HUES6 (cell line): ENCODE results near the gene IQCN.

ENCODE experiments used
- H3K27ac ChIP-seq: 2 replicates; pipeline ENCODE4 v1.7.0; 2013; ENCODE audit warnings: low read depth, mild to moderate bottlenecking, low read length, inconsistent platforms
- H3K27me3 ChIP-seq: 2 replicates; pipeline ENCODE4 v1.6.1; 2013; ENCODE audit warnings: low read length; ENCODE audit not compliant: control insufficient read depth, insufficient read depth
- H3K36me3 ChIP-seq: 2 replicates; pipeline ENCODE4 v1.6.1; 2013; ENCODE audit warnings: low read length; ENCODE audit not compliant: control insufficient read depth, insufficient read depth
- H3K4me1 ChIP-seq: 2 replicates; pipeline ENCODE4 v1.6.1; 2013; ENCODE audit warnings: low read length; ENCODE audit not compliant: control insufficient read depth, insufficient read depth
- H3K4me3 ChIP-seq: 2 replicates; pipeline ENCODE4 v1.5.1; 2013; ENCODE audit warnings: low read depth, low read length
- H3K9ac ChIP-seq: one replicate; pipeline ENCODE4 v1.6.1; 2013; ENCODE audit warnings: mild to moderate bottlenecking, low read length
- H3K9me3 ChIP-seq: 2 replicates; pipeline ENCODE4 v1.6.1; 2013; ENCODE audit warnings: low read depth, low read length; ENCODE audit not compliant: control insufficient read depth, insufficient read depth

IQCN gene

GRCh38 chr19:18282021-18282787 lies 8.0 kb upstream of the IQCN start:
- H3K9ac ChIP-seq: peak overlapping the region; percentile 91
- H3K27ac ChIP-seq: peak overlapping the region; percentile 98
- H3K27me3 ChIP-seq: no peaks in the 10 kb centered on the region
- no peaks in the 10 kb centered on the region for H3K9me3 ChIP-seq
- H3K36me3 ChIP-seq: peaks cover 13% of the 10 kb centered on the region
- peak overlapping the region; percentile 72 for H3K4me3 ChIP-seq
- H3K4me1 ChIP-seq: peaks cover 28% of the 10 kb centered on the region

DNA sequence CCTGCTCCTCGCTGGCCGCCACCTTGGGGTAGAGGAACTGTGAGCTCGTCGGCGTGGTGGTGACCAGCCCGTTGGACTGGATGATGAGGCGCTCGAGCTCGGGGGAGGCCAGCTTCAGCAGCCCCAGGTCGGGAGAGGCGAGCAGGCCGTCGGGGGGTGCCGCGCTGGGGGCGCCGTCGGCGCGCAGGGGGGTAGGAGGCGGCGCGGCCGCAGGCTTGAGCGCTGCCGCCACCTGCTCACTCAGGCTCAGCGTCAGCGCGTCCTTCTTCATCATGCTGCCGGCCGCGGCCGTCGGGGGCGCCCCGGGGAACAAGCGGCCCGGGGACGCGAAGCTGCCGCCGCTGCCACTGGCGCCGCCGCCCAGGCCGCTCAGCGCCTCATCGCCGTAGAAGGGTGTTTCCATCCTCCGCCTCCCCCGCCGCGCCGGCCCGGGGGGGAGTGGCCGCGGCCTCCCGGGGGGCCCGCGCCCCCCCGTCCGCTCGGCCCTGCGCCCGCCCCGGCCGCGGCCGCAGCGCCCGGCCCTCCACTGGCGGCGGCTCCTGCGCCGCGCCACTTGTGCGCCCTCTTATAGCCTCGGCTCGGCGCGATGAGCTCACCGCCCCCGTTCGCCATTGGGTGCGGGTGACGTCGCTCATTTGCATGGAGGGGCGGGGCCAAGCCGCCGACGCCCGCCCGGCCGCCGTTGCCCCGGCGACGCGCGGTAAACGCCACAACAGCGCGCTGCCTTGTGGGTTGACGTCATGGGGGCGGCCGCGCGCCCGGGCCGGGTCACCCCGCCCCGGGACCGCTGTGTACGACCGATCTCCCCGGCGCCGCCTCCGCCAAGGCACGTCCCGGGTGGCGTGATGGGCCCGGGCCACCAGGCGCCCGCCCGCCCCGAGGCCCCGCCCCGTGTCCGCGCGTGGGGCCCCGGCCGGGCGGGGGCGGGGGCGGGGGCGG lies 7.1 kb upstream of the IQCN start, which contains the start of gene JUND:
JUND (minus strand) TSS at position 541 of the 939 bp plus-strand sequence; CDS start at position 403, 138 bp downstream.
- Histone ChIP-seq H3K9ac (peak within 1 kb of the TSS; percentile 92), H3K4me3 (peak within 1 kb of the TSS; percentile 96), H3K27me3 (no peaks in the 10 kb centered on the region), H3K9me3 (no peaks in the 10 kb centered on the region), H3K36me3 (peaks cover 13% of the 10 kb centered on the region), H3K27ac (peak within 1 kb of the TSS; percentile 98), H3K4me1 (peaks cover 20% of the 10 kb centered on the region; the same call in 1 of the 2 replicates)

GRCh38 chr19:18280247-18281081 lies 6.2 kb upstream of the IQCN start:
- peak overlapping the region; percentile 92 for H3K9ac ChIP-seq
- H3K4me1 ChIP-seq: peaks cover 20% of the 10 kb centered on the region; the same call in 1 of the 2 replicates

GRCh38 chr19:18279516-18280246 lies 5.4 kb upstream of the IQCN start:
- Histone ChIP-seq H3K9ac (peak overlapping the region; percentile 92), H3K36me3 (peaks cover 13% of the 10 kb centered on the region), H3K4me3 (peak overlapping the region; percentile 96), H3K27ac (peak overlapping the region; percentile 86), H3K9me3 (no peaks in the 10 kb centered on the region), H3K4me1 (peaks cover 28% of the 10 kb centered on the region; the same call in 1 of the 2 replicates), H3K27me3 (no peaks in the 10 kb centered on the region)

More at GRCh38 chr19:18280247-18281081, 6.2 kb upstream of the IQCN start:
- Histone ChIP-seq H3K36me3 (peaks cover 13% of the 10 kb centered on the region), H3K27me3 (no peaks in the 10 kb centered on the region), H3K4me3 (peak overlapping the region; percentile 96), H3K9me3 (no peaks in the 10 kb centered on the region), H3K27ac (peak overlapping the region; percentile 90)

GRCh38 chr19:18279266-18279515 lies 4.9 kb upstream of the IQCN start:
- H3K36me3 ChIP-seq: peaks cover 13% of the 10 kb centered on the region
- no peak overlapping the region for H3K27ac ChIP-seq
- H3K4me1 ChIP-seq: peaks cover 32% of the 10 kb centered on the region; the same call in 1 of the 2 replicates

DNA sequence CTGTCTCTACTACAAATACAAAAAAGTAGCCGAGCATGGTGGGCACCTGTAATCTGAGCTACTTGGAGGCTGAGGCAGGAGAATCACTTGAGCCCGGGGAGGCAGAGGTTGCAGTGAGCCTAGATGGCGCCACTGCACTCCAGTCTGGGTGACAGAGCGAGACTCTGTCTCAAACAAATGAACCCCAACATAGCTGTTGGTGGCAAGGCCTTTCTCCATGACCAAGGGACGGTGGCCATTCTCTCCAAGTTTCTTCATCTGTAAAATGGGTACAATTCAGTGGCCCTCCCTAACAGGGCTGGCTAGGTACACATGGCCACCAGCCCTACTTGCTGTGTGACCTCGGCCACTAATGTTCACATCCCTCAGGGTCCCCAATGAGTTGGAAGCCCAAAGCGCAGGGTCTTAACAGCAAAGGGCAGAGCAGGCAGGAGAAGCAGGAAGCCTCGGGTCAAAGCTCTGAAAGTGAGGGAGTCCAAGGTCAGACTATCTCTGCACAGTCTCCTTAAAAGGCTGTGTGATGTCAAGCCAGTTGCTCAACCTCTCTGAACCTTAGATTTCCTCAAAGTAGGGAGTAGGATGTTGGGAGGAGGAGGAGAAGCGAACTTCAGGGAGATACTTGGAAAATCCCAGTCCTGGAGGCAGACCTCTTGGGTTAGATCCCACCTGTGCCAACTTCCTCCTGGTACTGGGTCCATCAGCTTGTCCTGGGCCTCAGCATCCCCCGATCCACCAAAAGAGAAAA lies 4.4 kb upstream of the IQCN start:
- H3K36me3 ChIP-seq: peaks cover 13% of the 10 kb centered on the region
- no peaks in the 10 kb centered on the region for H3K9me3 ChIP-seq
- peaks cover 32% of the 10 kb centered on the region; the same call in 1 of the 2 replicates for H3K4me1 ChIP-seq
- peak overlapping the region; percentile 54 for H3K9ac ChIP-seq
- H3K27me3 ChIP-seq: no peaks in the 10 kb centered on the region
- no peak overlapping the region for H3K27ac ChIP-seq
- peak overlapping the region; percentile 96 for H3K4me3 ChIP-seq

More at GRCh38 chr19:18279266-18279515, 4.9 kb upstream of the IQCN start:
- Histone ChIP-seq H3K9me3 (no peaks in the 10 kb centered on the region), H3K27me3 (no peaks in the 10 kb centered on the region), H3K4me3 (peak overlapping the region; percentile 96), H3K9ac (peak overlapping the region; percentile 54)

DNA sequence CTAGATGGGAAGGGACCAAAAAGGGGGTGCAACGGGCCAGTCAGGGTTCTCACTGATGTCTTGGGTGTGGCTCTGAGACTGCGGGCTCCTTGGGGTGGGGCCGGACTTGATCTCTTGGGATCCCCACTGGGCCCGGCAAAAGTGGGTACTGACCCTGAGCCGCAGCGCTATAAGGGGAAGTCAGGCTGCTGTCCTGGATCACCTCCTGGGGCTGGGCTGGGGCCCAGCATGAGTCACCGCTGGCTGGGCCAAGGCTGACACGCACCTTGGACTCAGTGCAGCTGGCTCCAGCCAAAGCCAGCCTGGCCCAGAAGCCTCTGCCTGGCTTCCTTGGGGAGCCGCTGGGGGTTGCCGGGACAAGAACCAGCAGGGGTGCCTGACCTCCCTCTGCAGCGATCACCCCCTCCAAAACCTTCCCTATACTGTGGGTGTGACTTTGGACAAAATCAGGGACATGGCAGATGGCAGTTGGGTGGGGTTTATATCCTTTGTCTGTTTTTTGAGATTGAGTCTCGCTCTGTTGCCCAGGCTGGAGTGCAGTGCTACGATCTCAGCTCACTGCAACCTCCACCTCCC lies 617 bp upstream of the IQCN start:
- Histone ChIP-seq H3K27ac (peak overlapping the region; percentile 12; the same call in 1 of the 2 replicates), H3K36me3 (peaks cover 13% of the 10 kb centered on the region), H3K4me3 (no peak overlapping the region), H3K9me3 (no peaks in the 10 kb centered on the region), H3K9ac (peak overlapping the region; percentile 30), H3K4me1 (peaks cover 25% of the 10 kb centered on the region; the same call in 1 of the 2 replicates), H3K27me3 (no peaks in the 10 kb centered on the region)

DNA sequence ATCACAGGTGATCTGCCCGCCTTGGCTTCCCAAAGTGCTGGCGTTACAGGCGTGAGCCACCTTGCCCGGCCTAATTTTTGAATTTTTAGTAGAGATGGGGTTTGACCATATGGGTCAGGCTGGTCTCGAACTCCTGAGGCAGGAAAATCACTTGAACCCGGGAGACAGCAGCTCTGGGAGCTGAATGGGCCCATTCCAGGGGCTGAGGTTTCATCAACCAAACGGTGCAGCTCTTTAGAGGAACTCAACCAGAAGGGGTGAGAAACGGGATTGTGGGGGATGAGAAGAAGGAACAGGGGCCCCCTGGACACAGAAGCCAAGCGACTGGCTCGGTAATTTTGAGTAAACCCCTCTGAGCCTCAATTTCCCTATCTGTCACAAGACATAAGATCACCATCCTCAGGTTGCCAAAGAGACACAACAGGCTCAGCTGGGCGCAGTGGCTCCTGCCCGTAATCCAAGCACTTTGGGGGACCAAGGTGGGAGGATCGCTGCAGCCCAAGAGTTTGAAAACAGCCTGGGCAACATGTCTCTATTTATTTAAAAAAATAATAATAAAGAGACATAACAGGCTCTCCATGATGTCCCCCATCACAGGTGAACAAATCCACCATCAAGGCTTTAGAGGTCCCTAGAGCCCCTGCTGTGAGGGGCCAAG lies 562 bp downstream of the IQCN start:
- Histone ChIP-seq H3K27ac (no peak overlapping the region), H3K4me3 (no peak overlapping the region), H3K9me3 (no peaks in the 10 kb centered on the region), H3K9ac (no peak overlapping the region), H3K27me3 (no peaks in the 10 kb centered on the region), H3K4me1 (peaks cover 20% of the 10 kb centered on the region; the same call in 1 of the 2 replicates), H3K36me3 (peaks cover 7% of the 10 kb centered on the region)

DNA sequence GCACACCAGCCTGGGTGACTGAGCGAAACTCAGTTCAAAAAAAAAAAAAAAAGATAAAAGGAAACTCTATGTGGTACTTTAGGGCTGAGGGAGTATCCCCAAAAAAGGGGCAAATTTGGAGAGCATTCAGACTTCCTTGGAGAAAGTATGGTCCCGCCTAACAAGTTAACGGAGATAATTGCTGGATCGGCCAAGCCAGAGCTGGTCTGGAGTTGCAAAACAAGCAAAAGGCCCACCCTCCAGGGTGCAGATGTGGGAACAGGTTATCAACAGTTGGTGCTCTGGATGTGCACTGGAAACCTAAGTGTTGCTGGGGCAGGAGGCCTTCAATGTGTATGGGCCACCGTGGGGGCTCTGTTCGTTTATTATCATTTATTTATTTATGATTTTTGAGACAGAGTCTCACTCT lies 2.8 kb downstream of the IQCN start:
- H3K4me1 ChIP-seq: peaks cover 14% of the 10 kb centered on the region; the same call in 1 of the 2 replicates
- H3K9me3 ChIP-seq: no peaks in the 10 kb centered on the region
- no peaks in the 10 kb centered on the region for H3K27me3 ChIP-seq
- H3K9ac ChIP-seq: no peak overlapping the region
- H3K36me3 ChIP-seq: peaks cover 9% of the 10 kb centered on the region; the same call in 1 of the 2 replicates
- H3K27ac ChIP-seq: no peak overlapping the region
- H3K4me3 ChIP-seq: no peak overlapping the region
